Parathyroid adenoma (tissue), 2 donors: Measurements from ENCODE around the gene KRT6B.

Experiments used
- H2AFZ ChIP-seq: fragments of 300-600 bp; sonication (generic); one replicate; pipeline ENCODE4 v1.7.0; 2017; ENCODE audit warnings: antibody characterized with exemption, mild to moderate bottlenecking
- H3K27ac ChIP-seq: fragments of 300-600 bp; sonication (generic); one replicate; pipeline ENCODE4 v1.7.0; 2017
- H3K27me3 ChIP-seq: fragments of 300-600 bp; sonication (generic); one replicate; pipeline ENCODE4 v1.7.0; 2017; ENCODE audit warnings: low read length; ENCODE audit not compliant: control insufficient read depth, insufficient read depth
- H3K36me3 ChIP-seq: fragments of 300-600 bp; sonication (generic); one replicate; pipeline ENCODE4 v1.7.0; 2017; ENCODE audit warnings: low read length; ENCODE audit not compliant: control insufficient read depth, insufficient read depth
- H3K4me1 ChIP-seq: fragments of 300-600 bp; sonication (generic); one replicate; pipeline ENCODE4 v1.7.0; 2017; ENCODE audit warnings: control low read depth
- H3K4me2 ChIP-seq: fragments of 300-600 bp; sonication (generic); one replicate; pipeline ENCODE4 v1.7.0; 2017; ENCODE audit warnings: low read length
- H3K4me3 ChIP-seq: fragments of 300-600 bp; sonication (generic); one replicate; pipeline ENCODE4 v1.7.0; 2017; ENCODE audit warnings: low read depth, low read length
- H3K79me2 ChIP-seq: fragments of 300-600 bp; sonication (generic); one replicate; pipeline ENCODE4 v1.7.0; 2017; ENCODE audit warnings: control low read depth
- H3K9ac ChIP-seq: fragments of 300-600 bp; sonication (generic); one replicate; pipeline ENCODE4 v1.7.0; 2017; ENCODE audit warnings: mild to moderate bottlenecking
- H3K9me3 ChIP-seq: fragments of 300-600 bp; sonication (generic); one replicate; pipeline ENCODE4 v1.7.0; 2017; ENCODE audit warnings: low read length; ENCODE audit not compliant: control insufficient read depth
- TF ChIP-seq, protein P1 (sequence below): fragments of 300-600 bp; sonication (generic); IDR thresholded peaks from one replicate; pipeline ENCODE4 v1.7.0; 2017; ENCODE audit warnings: antibody characterized with exemption, mild to moderate bottlenecking
- donor health status: primary hyperparathyroidism.

The KRT6B gene

DNA sequence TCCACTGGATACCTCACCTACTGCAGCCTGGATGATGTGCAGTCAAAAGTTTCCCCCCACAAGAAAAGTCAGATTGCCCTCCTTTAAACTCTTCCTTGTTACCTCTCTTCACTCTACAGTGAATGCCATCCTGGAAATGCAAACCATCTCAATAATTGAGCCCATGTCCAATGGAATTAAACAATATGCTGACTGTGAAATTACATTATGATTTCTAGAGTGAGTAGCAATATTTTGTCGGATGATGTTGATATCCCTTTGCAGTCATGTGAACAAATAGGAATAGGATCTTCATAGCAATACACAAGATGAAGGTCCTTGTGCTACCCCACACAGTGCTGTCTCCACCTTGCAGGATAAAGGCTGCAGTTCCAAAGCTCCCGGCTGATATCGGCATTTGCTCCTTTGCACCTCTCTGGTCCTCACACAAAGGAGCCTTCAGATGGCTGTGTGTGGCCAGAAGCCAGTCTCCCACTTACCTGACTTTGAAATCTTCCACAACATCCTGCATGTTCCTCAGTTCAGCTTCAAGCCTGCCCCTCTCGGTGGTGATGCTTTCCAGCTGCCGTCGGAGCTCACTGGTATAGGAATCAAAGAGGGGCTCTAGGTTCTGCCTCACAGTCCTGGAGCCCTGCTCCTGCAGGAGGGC, 19.3 kb downstream of the KRT6B start:
- Histone ChIP-seq H3K79me2 (no peaks in the 10 kb centered on the region), H2AFZ (no peak overlapping the region), H3K4me3 (no peak overlapping the region), H3K9me3 (no peaks in the 10 kb centered on the region), H3K36me3 (no peaks in the 10 kb centered on the region), H3K4me2 (no peak overlapping the region), H3K27ac (no peak overlapping the region), H3K27me3 (no peaks in the 10 kb centered on the region), H3K9ac (no peak overlapping the region), H3K4me1 (no peaks in the 10 kb centered on the region)
- TF ChIP-seq, protein P1, sequence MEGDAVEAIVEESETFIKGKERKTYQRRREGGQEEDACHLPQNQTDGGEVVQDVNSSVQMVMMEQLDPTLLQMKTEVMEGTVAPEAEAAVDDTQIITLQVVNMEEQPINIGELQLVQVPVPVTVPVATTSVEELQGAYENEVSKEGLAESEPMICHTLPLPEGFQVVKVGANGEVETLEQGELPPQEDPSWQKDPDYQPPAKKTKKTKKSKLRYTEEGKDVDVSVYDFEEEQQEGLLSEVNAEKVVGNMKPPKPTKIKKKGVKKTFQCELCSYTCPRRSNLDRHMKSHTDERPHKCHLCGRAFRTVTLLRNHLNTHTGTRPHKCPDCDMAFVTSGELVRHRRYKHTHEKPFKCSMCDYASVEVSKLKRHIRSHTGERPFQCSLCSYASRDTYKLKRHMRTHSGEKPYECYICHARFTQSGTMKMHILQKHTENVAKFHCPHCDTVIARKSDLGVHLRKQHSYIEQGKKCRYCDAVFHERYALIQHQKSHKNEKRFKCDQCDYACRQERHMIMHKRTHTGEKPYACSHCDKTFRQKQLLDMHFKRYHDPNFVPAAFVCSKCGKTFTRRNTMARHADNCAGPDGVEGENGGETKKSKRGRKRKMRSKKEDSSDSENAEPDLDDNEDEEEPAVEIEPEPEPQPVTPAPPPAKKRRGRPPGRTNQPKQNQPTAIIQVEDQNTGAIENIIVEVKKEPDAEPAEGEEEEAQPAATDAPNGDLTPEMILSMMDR: no peak

DNA sequence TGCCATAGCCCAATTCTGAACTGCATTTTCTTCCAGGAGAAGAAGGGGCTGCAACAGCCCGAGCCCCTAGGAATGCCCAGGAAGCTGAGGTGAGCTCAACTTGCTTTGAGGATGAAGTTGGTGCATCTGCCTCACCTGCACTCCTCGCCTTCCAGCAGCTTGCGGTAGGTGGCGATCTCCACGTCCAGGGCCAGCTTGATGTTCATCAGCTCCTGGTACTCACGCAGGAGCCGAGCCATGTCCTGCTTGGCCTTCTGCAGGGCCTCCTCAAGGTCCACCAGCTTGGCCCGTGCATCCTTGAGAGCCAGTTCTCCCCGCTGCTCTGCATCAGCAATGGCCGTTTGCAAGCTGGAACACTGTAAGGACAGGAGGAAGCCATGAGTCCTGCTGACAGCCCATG, 23.8 kb downstream of the KRT6B start:
- no peaks in the 10 kb centered on the region for H3K79me2 ChIP-seq
- TF ChIP-seq, protein P1: no peak
- H3K4me1 ChIP-seq: no peaks in the 10 kb centered on the region
- H3K27me3 ChIP-seq: no peaks in the 10 kb centered on the region
- H3K9me3 ChIP-seq: no peaks in the 10 kb centered on the region
- no peak overlapping the region for H3K27ac ChIP-seq
- H3K4me3 ChIP-seq: no peak overlapping the region
- H3K4me2 ChIP-seq: no peak overlapping the region
- H3K9ac ChIP-seq: no peak overlapping the region
- no peak overlapping the region for H2AFZ ChIP-seq
- H3K36me3 ChIP-seq: no peaks in the 10 kb centered on the region

DNA sequence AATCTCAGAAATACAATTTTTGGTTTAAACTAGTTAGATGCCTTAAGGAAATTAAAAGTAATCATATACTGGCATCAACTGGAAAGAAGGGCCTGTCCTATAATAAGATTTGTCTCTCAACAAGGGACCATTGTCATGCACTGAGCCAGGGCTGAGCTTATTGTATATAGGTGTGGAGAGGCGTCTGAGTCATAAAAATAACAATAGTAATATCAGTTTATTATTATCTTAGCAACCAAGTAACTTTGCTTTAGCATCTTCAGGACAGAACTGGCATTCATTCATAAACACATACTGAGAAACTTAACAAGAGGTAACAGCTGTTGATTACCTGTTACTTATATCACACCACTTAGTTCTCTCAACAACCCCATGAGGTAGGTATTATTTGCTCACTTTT, 24.9 kb downstream of the KRT6B start:
- no peaks in the 10 kb centered on the region for H3K4me1 ChIP-seq
- H3K9me3 ChIP-seq: no peaks in the 10 kb centered on the region
- no peaks in the 10 kb centered on the region for H3K27me3 ChIP-seq
- no peak overlapping the region for H2AFZ ChIP-seq
- TF ChIP-seq, protein P1: no peak
- H3K36me3 ChIP-seq: no peaks in the 10 kb centered on the region
- H3K4me3 ChIP-seq: no peak overlapping the region
- H3K4me2 ChIP-seq: no peak overlapping the region
- no peak overlapping the region for H3K27ac ChIP-seq
- H3K9ac ChIP-seq: no peak overlapping the region
- no peaks in the 10 kb centered on the region for H3K79me2 ChIP-seq

DNA sequence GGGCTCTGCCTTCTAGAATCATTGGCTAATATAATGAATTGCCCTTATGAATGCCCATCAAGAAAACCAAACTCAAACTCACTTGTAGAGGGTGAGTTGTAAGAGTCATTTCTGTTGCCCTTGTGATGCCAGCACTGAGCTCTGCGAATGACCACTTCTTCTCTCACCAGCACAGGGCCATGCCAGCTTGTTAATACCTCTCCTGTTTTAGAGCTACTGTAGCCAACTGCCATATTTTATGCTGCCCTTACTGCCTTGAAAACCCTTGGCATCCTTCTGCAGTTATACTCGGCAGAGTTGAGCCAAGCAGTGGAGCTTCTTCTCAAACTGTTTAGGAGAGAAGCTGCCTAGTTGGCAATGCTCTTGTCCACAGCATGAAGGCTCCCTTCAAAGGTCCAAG, 25.9 kb downstream of the KRT6B start:
- Histone ChIP-seq H3K4me2 (no peak overlapping the region), H3K4me1 (no peaks in the 10 kb centered on the region), H3K9ac (no peak overlapping the region), H3K4me3 (no peak overlapping the region), H3K27ac (no peak overlapping the region), H2AFZ (no peak overlapping the region), H3K9me3 (no peaks in the 10 kb centered on the region), H3K79me2 (no peaks in the 10 kb centered on the region), H3K36me3 (no peaks in the 10 kb centered on the region), H3K27me3 (no peaks in the 10 kb centered on the region)
- TF ChIP-seq, protein P1: no peak

DNA sequence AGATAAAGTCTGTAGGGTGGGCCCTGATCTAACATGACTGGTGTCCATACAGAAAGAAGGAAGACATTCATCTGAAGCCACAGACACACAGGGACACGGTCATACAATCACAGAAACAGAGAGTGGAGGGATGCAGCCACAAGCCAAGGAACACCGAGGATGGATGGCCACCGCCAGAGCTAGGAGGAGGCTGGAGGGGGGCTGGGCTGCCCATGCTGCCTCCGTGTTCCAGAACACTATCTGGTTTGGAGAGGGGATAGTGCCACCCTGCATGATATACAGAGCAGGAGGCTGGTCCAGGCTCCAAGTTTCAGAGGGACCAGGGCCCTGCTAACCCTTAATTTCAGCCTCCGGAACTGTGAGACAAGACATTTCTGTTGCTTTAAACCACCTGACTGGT, 26.5 kb downstream of the KRT6B start:
- H2AFZ ChIP-seq: no peak overlapping the region
- no peaks in the 10 kb centered on the region for H3K9me3 ChIP-seq
- H3K36me3 ChIP-seq: no peaks in the 10 kb centered on the region

More for the DNA sequence above, 26.5 kb downstream of the KRT6B start:
- Histone ChIP-seq H3K27ac (no peak overlapping the region), H3K79me2 (no peaks in the 10 kb centered on the region), H3K4me3 (no peak overlapping the region), H3K4me1 (no peaks in the 10 kb centered on the region), H3K4me2 (no peak overlapping the region), H3K27me3 (no peaks in the 10 kb centered on the region), H3K9ac (no peak overlapping the region)
- TF ChIP-seq, protein P1: no peak
